Stimulated activated naive CD8-positive, alpha-beta T cell treated with anti-CD3 and anti-CD28 coated beads, Interleukin-15, Interleukin-2, amounts not matched to agents 100 ng/mL and 50 ng/mL, for 24 hours (primary cell): ENCODE data around the gene NPVF.

ENCODE experiments used
- H3K27ac Mint-ChIP-seq: one replicate; pipeline ENCODE4 v1.8.0; 2021; ENCODE audit warnings: mild to moderate bottlenecking, mixed read lengths
- H3K27me3 Mint-ChIP-seq: one replicate; pipeline ENCODE4 v1.8.0; 2021; ENCODE audit warnings: mixed read lengths
- H3K36me3 Mint-ChIP-seq: one replicate; pipeline ENCODE4 v1.8.0; 2021; ENCODE audit warnings: low read depth, mixed read lengths
- H3K4me1 Mint-ChIP-seq: one replicate; pipeline ENCODE4 v1.8.0; 2021; ENCODE audit warnings: low read depth, mixed read lengths
- H3K4me3 Mint-ChIP-seq: one replicate; pipeline ENCODE4 v1.8.0; 2021; ENCODE audit warnings: mild to moderate bottlenecking, mixed read lengths
- H3K9me3 Mint-ChIP-seq: one replicate; pipeline ENCODE4 v1.8.0; 2021; ENCODE audit warnings: mixed read lengths

Gene NPVF

GRCh38 chr7:25228386-25228785 is at the start of gene NPVF:
Gene NPVF (minus strand): TSS chr7:25228486. CDS start chr7:25228439, 47 bp downstream.
- H3K4me1 Mint-ChIP-seq = no peaks in the 10 kb centered on the region
- H3K4me3 Mint-ChIP-seq = no peak within 1 kb of the TSS
- H3K9me3 Mint-ChIP-seq = no peaks in the 10 kb centered on the region
- H3K27ac Mint-ChIP-seq = no peak within 1 kb of the TSS
- H3K36me3 Mint-ChIP-seq = no peaks in the 10 kb centered on the region
- peaks cover 35% of the 10 kb centered on the region for H3K27me3 Mint-ChIP-seq

- H3K36me3 Mint-ChIP-seq = no peaks in the 10 kb centered on the region
- no peaks in the 10 kb centered on the region for H3K9me3 Mint-ChIP-seq
- H3K27ac Mint-ChIP-seq = no peak overlapping the region
- H3K4me3 Mint-ChIP-seq = no peak overlapping the region
- no peaks in the 10 kb centered on the region for H3K4me1 Mint-ChIP-seq
- peaks cover 15% of the 10 kb centered on the region for H3K27me3 Mint-ChIP-seq
These were observed 44.0 kb upstream of the NPVF start for GRCh38 chr7:25272265-25272664.

GRCh38 chr7:25263337-25263736 is 35.1 kb upstream of the NPVF start:
- no peaks in the 10 kb centered on the region for H3K9me3 Mint-ChIP-seq
- peaks cover 26% of the 10 kb centered on the region for H3K4me1 Mint-ChIP-seq
- no peak overlapping the region for H3K27ac Mint-ChIP-seq
- no peak overlapping the region for H3K4me3 Mint-ChIP-seq
- peaks cover 6% of the 10 kb centered on the region for H3K27me3 Mint-ChIP-seq
- H3K36me3 Mint-ChIP-seq = no peaks in the 10 kb centered on the region

GRCh38 chr7:25262586-25262985 is 34.3 kb upstream of the NPVF start:
- peaks cover 6% of the 10 kb centered on the region for H3K27me3 Mint-ChIP-seq
- H3K27ac Mint-ChIP-seq = no peak overlapping the region
- no peak overlapping the region for H3K4me3 Mint-ChIP-seq
- H3K9me3 Mint-ChIP-seq = no peaks in the 10 kb centered on the region
- peaks cover 26% of the 10 kb centered on the region for H3K4me1 Mint-ChIP-seq
- no peaks in the 10 kb centered on the region for H3K36me3 Mint-ChIP-seq

DNA sequence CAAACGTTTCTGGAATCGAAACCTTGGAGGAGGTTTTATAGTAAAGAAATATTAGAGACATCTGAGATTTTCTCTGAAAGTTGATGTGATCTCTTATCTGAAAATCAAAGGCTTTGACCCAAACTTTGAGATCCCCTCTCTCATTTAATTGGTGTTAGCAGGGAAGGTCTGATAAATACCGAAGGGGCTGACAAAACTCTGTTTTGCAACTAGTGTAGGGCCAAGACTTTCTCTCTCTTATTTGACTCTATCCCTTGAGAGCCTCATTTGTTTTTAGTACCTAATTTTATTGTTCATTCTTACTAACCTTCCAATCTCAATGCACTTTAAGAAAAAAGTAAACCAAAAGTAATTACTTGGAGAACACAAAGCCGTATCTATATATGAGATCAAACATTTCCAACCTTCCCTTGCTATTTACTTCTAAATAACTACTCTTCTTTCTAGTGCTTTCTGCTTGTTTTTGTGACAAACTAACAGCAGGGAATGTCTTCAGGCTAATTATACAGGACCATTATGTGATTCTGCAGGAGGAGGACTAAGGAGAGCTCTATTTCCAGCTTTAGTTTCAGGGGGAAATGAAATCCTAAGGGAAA is 33.4 kb upstream of the NPVF start:
- Mint-ChIP-seq H3K9me3 (no peaks in the 10 kb centered on the region), H3K27me3 (peaks cover 6% of the 10 kb centered on the region), H3K36me3 (no peaks in the 10 kb centered on the region), H3K27ac (no peak overlapping the region), H3K4me3 (peak overlapping the region; percentile 59), H3K4me1 (peaks cover 26% of the 10 kb centered on the region)

DNA sequence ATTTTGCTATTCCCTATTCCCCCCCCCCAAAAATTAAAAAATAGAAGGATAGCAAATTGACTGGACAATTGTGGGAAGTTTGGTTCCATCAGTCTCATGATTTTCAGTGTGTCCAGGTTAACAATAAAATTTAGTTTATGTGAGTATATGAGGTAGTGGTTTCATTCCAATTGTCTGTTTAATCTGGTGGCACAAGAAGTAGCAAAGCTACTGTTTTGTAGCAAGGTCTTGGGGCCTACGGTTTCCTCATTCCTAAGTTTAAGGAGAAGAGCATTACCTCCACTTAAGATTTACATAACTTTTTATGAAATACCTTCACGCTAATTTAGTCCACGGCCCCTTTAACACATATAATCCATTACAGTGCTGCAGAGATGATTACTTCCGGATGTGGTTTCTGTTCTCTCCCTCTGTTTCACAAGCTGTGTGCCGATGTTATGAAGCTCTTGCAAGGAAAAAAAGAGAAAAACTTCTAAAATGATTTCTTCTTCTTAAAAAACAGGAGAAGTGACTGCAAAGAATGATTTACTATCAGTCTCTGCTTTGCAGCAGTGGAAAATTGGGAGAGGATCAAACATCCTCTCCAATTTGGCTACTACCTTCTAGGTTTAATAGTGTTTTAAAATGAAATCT is 32.7 kb upstream of the NPVF start:
- Mint-ChIP-seq H3K4me1 (peaks cover 26% of the 10 kb centered on the region), H3K4me3 (peak overlapping the region; percentile 59), H3K36me3 (no peaks in the 10 kb centered on the region), H3K27ac (no peak overlapping the region), H3K27me3 (peaks cover 6% of the 10 kb centered on the region), H3K9me3 (no peaks in the 10 kb centered on the region)

GRCh38 chr7:25259487-25260243 is 31.4 kb upstream of the NPVF start:
- H3K27me3 Mint-ChIP-seq = peaks cover 6% of the 10 kb centered on the region
- no peaks in the 10 kb centered on the region for H3K36me3 Mint-ChIP-seq
- H3K27ac Mint-ChIP-seq = no peak overlapping the region
- H3K9me3 Mint-ChIP-seq = no peaks in the 10 kb centered on the region
- peaks cover 26% of the 10 kb centered on the region for H3K4me1 Mint-ChIP-seq
- peak overlapping the region; percentile 33 for H3K4me3 Mint-ChIP-seq

DNA sequence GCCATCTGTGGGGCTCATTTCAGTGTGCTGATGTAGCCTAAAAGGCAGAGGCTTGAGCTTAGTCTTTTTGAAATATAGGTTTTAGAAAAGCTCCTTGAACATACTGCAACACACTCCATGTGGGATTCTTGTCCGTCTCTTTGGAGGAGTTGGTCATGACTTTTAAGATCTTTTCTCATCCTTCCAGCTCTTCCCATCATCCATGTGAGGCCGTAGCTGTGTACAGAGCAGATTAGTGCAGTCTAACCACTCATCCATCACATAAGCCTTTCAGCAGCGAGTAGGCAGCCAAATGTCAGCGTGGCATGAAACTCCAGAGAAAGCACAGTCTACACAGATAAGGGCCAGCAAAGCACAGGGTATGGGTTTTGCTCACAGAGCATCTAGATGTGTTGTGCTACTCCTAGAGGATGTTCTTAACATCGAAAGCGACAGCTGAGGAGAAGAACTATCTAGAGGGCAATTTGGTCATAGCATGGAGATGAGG is 28.1 kb upstream of the NPVF start:
- Mint-ChIP-seq H3K27ac (no peak overlapping the region), H3K4me3 (no peak overlapping the region), H3K27me3 (no peaks in the 10 kb centered on the region), H3K9me3 (no peaks in the 10 kb centered on the region), H3K36me3 (no peaks in the 10 kb centered on the region), H3K4me1 (peaks cover 17% of the 10 kb centered on the region)

GRCh38 chr7:25255611-25256332 is 27.5 kb upstream of the NPVF start:
- no peaks in the 10 kb centered on the region for H3K27me3 Mint-ChIP-seq
- H3K36me3 Mint-ChIP-seq = no peaks in the 10 kb centered on the region
- no peak overlapping the region for H3K27ac Mint-ChIP-seq
- H3K4me3 Mint-ChIP-seq = no peak overlapping the region
- no peaks in the 10 kb centered on the region for H3K9me3 Mint-ChIP-seq
- H3K4me1 Mint-ChIP-seq = peaks cover 11% of the 10 kb centered on the region

DNA sequence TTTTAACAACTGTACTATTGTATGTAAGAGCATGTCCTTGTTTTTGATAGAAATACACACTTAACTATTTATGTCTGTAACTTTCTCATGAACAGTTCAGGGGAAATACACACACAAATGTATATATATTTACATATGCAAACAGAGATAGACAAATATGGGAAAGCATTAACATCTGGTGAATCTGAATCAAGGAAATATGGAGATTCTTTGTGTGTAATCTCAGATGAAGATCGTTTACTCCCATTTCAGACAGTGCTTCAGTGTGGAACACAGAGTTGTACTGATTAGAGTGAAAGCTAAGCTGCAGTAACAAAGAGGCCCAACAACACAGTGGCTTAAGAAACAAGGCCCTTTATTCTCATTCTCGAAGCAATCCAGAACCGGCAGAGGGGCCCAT is 26.3 kb upstream of the NPVF start:
- Mint-ChIP-seq H3K27me3 (no peaks in the 10 kb centered on the region), H3K36me3 (no peaks in the 10 kb centered on the region), H3K9me3 (no peaks in the 10 kb centered on the region), H3K27ac (no peak overlapping the region), H3K4me3 (no peak overlapping the region), H3K4me1 (no peaks in the 10 kb centered on the region)

DNA sequence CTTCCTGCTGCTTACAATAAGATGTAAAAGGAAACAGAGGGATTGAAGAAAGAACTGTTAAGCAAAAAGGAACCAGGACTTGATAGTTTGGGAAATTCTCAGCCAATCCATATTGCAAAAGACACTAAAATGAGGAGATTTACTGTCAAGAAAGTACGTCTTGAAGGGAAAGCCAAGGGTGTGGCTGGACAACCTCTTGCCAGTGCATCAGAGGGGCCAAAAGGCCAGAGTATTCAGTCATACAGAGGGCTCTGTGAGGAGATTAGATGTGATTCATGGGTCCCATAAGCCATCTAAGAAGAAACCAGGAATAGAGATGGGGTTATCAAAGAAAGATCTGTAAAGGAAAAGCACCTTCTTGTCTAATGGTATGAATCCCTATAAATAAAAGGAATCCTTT is 25.4 kb upstream of the NPVF start:
- Mint-ChIP-seq H3K27me3 (no peaks in the 10 kb centered on the region), H3K27ac (no peak overlapping the region), H3K4me1 (no peaks in the 10 kb centered on the region), H3K36me3 (no peaks in the 10 kb centered on the region), H3K9me3 (no peaks in the 10 kb centered on the region), H3K4me3 (no peak overlapping the region)

- no peaks in the 10 kb centered on the region for H3K4me1 Mint-ChIP-seq
- no peaks in the 10 kb centered on the region for H3K9me3 Mint-ChIP-seq
- H3K27me3 Mint-ChIP-seq = peaks cover 4% of the 10 kb centered on the region
- H3K36me3 Mint-ChIP-seq = no peaks in the 10 kb centered on the region
- no peak overlapping the region for H3K4me3 Mint-ChIP-seq
- H3K27ac Mint-ChIP-seq = no peak overlapping the region
These were observed 22.1 kb upstream of the NPVF start for GRCh38 chr7:25250386-25250785.

DNA sequence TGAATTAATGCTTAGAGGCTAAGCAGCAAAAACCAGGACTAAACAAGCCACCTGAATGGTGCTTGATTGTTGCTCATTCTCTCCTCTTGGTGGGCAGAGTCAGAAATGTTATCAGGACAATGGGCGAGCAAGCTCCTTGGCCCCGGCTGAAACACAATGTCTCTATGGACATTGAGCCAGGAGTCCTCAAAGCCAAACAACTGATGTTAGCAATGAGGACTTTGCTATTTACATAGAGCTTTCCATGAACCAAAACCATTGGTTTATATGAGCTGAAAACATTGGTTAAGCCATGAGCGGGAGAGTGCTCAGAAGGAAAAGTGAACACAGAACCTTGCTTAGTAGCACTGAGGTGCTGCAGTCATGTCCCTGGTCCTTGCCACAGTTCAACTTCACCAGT is 21.5 kb upstream of the NPVF start:
- H3K4me3 Mint-ChIP-seq = no peak overlapping the region
- H3K9me3 Mint-ChIP-seq = no peaks in the 10 kb centered on the region
- H3K4me1 Mint-ChIP-seq = no peaks in the 10 kb centered on the region
- no peaks in the 10 kb centered on the region for H3K36me3 Mint-ChIP-seq
- no peak overlapping the region for H3K27ac Mint-ChIP-seq
- H3K27me3 Mint-ChIP-seq = peaks cover 4% of the 10 kb centered on the region

GRCh38 chr7:25246306-25246705 is 18.0 kb upstream of the NPVF start:
- H3K9me3 Mint-ChIP-seq = no peaks in the 10 kb centered on the region

More at GRCh38 chr7:25246306-25246705, 18.0 kb upstream of the NPVF start:
- Mint-ChIP-seq H3K27me3 (peaks cover 15% of the 10 kb centered on the region), H3K36me3 (no peaks in the 10 kb centered on the region), H3K4me1 (no peaks in the 10 kb centered on the region), H3K27ac (no peak overlapping the region), H3K4me3 (no peak overlapping the region)
